Mesendoderm (in vitro differentiated cells): ENCODE data around the gene MLNR.
A peak's percentile ranks its signal among the peaks of the same experiment; 100 is the strongest.

Source experiments
- DNase-seq: peaks from one replicate; pipeline ENCODE4 v3.0.0; 2013
- H2AK5ac ChIP-seq: 2 replicates; pipeline ENCODE4 v1.6.1; 2013; ENCODE audit warnings: low read length, inconsistent platforms
- H2BK120ac ChIP-seq: 2 replicates; pipeline ENCODE4 v1.6.1; 2013; ENCODE audit warnings: low read depth, mild to moderate bottlenecking, low read length, moderate library complexity, mixed read lengths
- H2BK15ac ChIP-seq: replicated peaks from 2 replicates; pipeline ENCODE4 v1.6.1; 2013; ENCODE audit warnings: low read depth, mild to moderate bottlenecking, moderate library complexity
- H2BK5ac ChIP-seq: 2 replicates; pipeline ENCODE4 v1.6.1; 2013; ENCODE audit warnings: low read length, inconsistent platforms
- H3K18ac ChIP-seq: 2 replicates; pipeline ENCODE4 v1.6.1; 2013; ENCODE audit warnings: mild to moderate bottlenecking, low read length, mixed read lengths
- H3K23ac ChIP-seq: one replicate; pipeline ENCODE4 v1.6.1; 2013; ENCODE audit warnings: low read length
- H3K27ac ChIP-seq: 2 replicates; pipeline ENCODE4 v1.5.1; 2013; ENCODE audit warnings: low read depth, mild to moderate bottlenecking, inconsistent platforms, low read length, moderate library complexity
- H3K27me3 ChIP-seq: 2 replicates; pipeline ENCODE4 v1.6.1; 2013; ENCODE audit warnings: low read length, control low read depth, mild to moderate bottlenecking, inconsistent platforms; ENCODE audit not compliant: insufficient read depth, poor library complexity
- H3K36me3 ChIP-seq: 2 replicates; pipeline ENCODE4 v1.6.1; 2013; ENCODE audit warnings: low read length, inconsistent platforms; ENCODE audit not compliant: control insufficient read depth, insufficient read depth
- H3K4ac ChIP-seq: one replicate; pipeline ENCODE4 v1.6.1; 2013; ENCODE audit warnings: low read depth, mild to moderate bottlenecking, low read length, moderate library complexity
- H3K4me1 ChIP-seq: 2 replicates; pipeline ENCODE4 v1.6.1; 2013; ENCODE audit warnings: low read depth, low read length, inconsistent platforms; ENCODE audit not compliant: control insufficient read depth
- H3K4me2 ChIP-seq: 2 replicates; pipeline ENCODE4 v1.6.1; 2013; ENCODE audit warnings: low read length
- H3K4me3 ChIP-seq: 2 replicates; pipeline ENCODE4 v1.5.1; 2013; ENCODE audit warnings: mild to moderate bottlenecking, low read length
- H3K56ac ChIP-seq: one replicate; pipeline ENCODE4 v1.6.1; 2013; ENCODE audit warnings: low read length
- H3K79me1 ChIP-seq: 2 replicates; pipeline ENCODE4 v1.6.1; 2013; ENCODE audit warnings: low read length, inconsistent platforms
- H3K79me2 ChIP-seq: 2 replicates; pipeline ENCODE4 v1.6.1; 2013; ENCODE audit warnings: mild to moderate bottlenecking, low read length; ENCODE audit not compliant: control insufficient read depth, insufficient read depth
- H3K9ac ChIP-seq: 2 replicates; pipeline ENCODE4 v1.6.1; 2013; ENCODE audit warnings: low read length, inconsistent platforms
- H4K5ac ChIP-seq: one replicate; pipeline ENCODE4 v1.6.1; 2013; ENCODE audit warnings: low read length
- H4K8ac ChIP-seq: one replicate; pipeline ENCODE4 v1.6.1; 2013; ENCODE audit warnings: low read depth, mild to moderate bottlenecking, control low read depth, low read length, moderate library complexity
- WGBS: extraction: QIAGEN DNeasy Blood & Tissue Kit; methylation state at CpG from one replicate; pipeline ENCODE4 v1.1.7; 2013; ENCODE audit warnings: low lambda C conversion rate, missing lambda C conversion rate; ENCODE audit not compliant: insufficient coverage; ENCODE audit errors: extremely low coverage; 5-methylcytosine and 5-hydroxymethylcytosine counted together

Gene MLNR

GRCh38 chr13:49219647-49220035 lies 497 bp upstream of the MLNR start:
- no peak overlapping the region for H3K23ac ChIP-seq
- no peak overlapping the region for H4K8ac ChIP-seq
- DNase-seq, result no peak
- no peaks in the 10 kb centered on the region for H3K36me3 ChIP-seq
- no peaks in the 10 kb centered on the region for H3K79me2 ChIP-seq
- H2AK5ac ChIP-seq, result no peak overlapping the region
- no peak overlapping the region for H3K4ac ChIP-seq
- H3K4me1 ChIP-seq, result peaks cover 2% of the 10 kb centered on the region
- H4K5ac ChIP-seq, result no peak overlapping the region
- H3K27me3 ChIP-seq, result peaks cover 53% of the 10 kb centered on the region
- no peaks in the 10 kb centered on the region for H3K79me1 ChIP-seq
- H3K18ac ChIP-seq, result no peak overlapping the region
- peak overlapping the region; percentile 48 for H3K9ac ChIP-seq
- H3K56ac ChIP-seq, result peak overlapping the region; percentile 62
- peak overlapping the region; percentile 66 for H3K4me2 ChIP-seq
- H3K4me3 ChIP-seq, result no peak overlapping the region
- no peak overlapping the region for H2BK15ac ChIP-seq
- H3K27ac ChIP-seq, result no peak overlapping the region
- H2BK120ac ChIP-seq, result no peak overlapping the region
- H2BK5ac ChIP-seq, result no peak overlapping the region
- WGBS, result no CpG with 5 or more reads among the region's 17 CpGs

GRCh38 chr13:49220856-49221589 lies 885 bp downstream of the MLNR start:
- WGBS, result no CpG with 5 or more reads among the region's 73 CpGs
- H2AK5ac ChIP-seq, result no peak overlapping the region

GRCh38 chr13:49221590-49221965 lies 1.4 kb downstream of the MLNR start:
- Histone ChIP-seq H3K36me3 (no peaks in the 10 kb centered on the region), H2BK5ac (no peak overlapping the region), H3K4me1 (peaks cover 2% of the 10 kb centered on the region), H4K8ac (no peak overlapping the region), H3K4me2 (no peak overlapping the region), H2AK5ac (no peak overlapping the region), H3K23ac (no peak overlapping the region), H2BK120ac (no peak overlapping the region), H2BK15ac (no peak overlapping the region), H3K9ac (no peak overlapping the region), H3K4me3 (no peak overlapping the region), H4K5ac (no peak overlapping the region), H3K27ac (no peak overlapping the region), H3K79me1 (no peaks in the 10 kb centered on the region), H3K18ac (no peak overlapping the region), H3K4ac (no peak overlapping the region), H3K56ac (no peak overlapping the region), H3K79me2 (no peaks in the 10 kb centered on the region), H3K27me3 (peaks cover 53% of the 10 kb centered on the region)
- no peak for DNase-seq
- no CpG with 5 or more reads among the region's 4 CpGs for WGBS

More at GRCh38 chr13:49220856-49221589, 885 bp downstream of the MLNR start:
- Histone ChIP-seq H3K9ac (no peak overlapping the region), H2BK120ac (no peak overlapping the region), H3K4me3 (no peak overlapping the region), H3K4ac (no peak overlapping the region), H3K27ac (no peak overlapping the region), H2BK15ac (no peak overlapping the region), H3K4me1 (peaks cover 2% of the 10 kb centered on the region), H3K56ac (peak overlapping the region; percentile 19), H4K5ac (no peak overlapping the region), H3K4me2 (peak overlapping the region; percentile 66), H3K23ac (no peak overlapping the region), H2BK5ac (no peak overlapping the region), H3K18ac (no peak overlapping the region), H3K79me2 (no peaks in the 10 kb centered on the region), H4K8ac (no peak overlapping the region), H3K79me1 (no peaks in the 10 kb centered on the region), H3K27me3 (peaks cover 53% of the 10 kb centered on the region), H3K36me3 (no peaks in the 10 kb centered on the region)
- DNase-seq, result peak; percentile 37

GRCh38 chr13:49225223-49226042 lies 5.3 kb downstream of the MLNR start:
- H3K4ac ChIP-seq, result no peak overlapping the region
- H2BK5ac ChIP-seq, result no peak overlapping the region
- H2BK15ac ChIP-seq, result no peak overlapping the region
- no peak overlapping the region for H4K8ac ChIP-seq
- H2BK120ac ChIP-seq, result no peak overlapping the region
- H3K27me3 ChIP-seq, result peaks cover 30% of the 10 kb centered on the region
- no peak overlapping the region for H2AK5ac ChIP-seq
- WGBS, result no CpG with 5 or more reads among the region's 5 CpGs
- H3K23ac ChIP-seq, result no peak overlapping the region
- no peak overlapping the region for H3K9ac ChIP-seq
- no peak overlapping the region for H4K5ac ChIP-seq
- no peak overlapping the region for H3K56ac ChIP-seq
- H3K79me2 ChIP-seq, result no peaks in the 10 kb centered on the region
- no peak for DNase-seq
- no peaks in the 10 kb centered on the region for H3K36me3 ChIP-seq
- H3K79me1 ChIP-seq, result no peaks in the 10 kb centered on the region
- no peak overlapping the region for H3K27ac ChIP-seq
- H3K4me2 ChIP-seq, result no peak overlapping the region
- H3K4me3 ChIP-seq, result no peak overlapping the region
- H3K4me1 ChIP-seq, result no peaks in the 10 kb centered on the region
- no peak overlapping the region for H3K18ac ChIP-seq

GRCh38 chr13:49226613-49227012 lies 6.5 kb downstream of the MLNR start:
- Histone ChIP-seq H3K9ac (no peak overlapping the region), H3K36me3 (no peaks in the 10 kb centered on the region), H3K4ac (no peak overlapping the region), H3K4me1 (no peaks in the 10 kb centered on the region), H3K18ac (no peak overlapping the region), H3K23ac (no peak overlapping the region), H3K4me3 (no peak overlapping the region), H3K79me2 (no peaks in the 10 kb centered on the region), H4K5ac (no peak overlapping the region), H2AK5ac (no peak overlapping the region), H3K4me2 (no peak overlapping the region), H2BK5ac (no peak overlapping the region), H3K27ac (no peak overlapping the region), H3K27me3 (peaks cover 18% of the 10 kb centered on the region), H3K79me1 (no peaks in the 10 kb centered on the region), H3K56ac (no peak overlapping the region), H2BK15ac (no peak overlapping the region), H4K8ac (no peak overlapping the region), H2BK120ac (no peak overlapping the region)
- DNase-seq, result no peak
- no CpG with 5 or more reads among the region's 5 CpGs for WGBS
